Measurements from ENCODE around the gene BCO2. TPM values are rescaled to one million over a fixed set of nuclear protein-coding genes. Genes with fewer than 3 reads are reported as not detected.
A peak's percentile ranks its signal among the peaks of the same experiment; 100 is the strongest.

BCO2 gene
- total RNA-seq: 1 to 10 TPM; 3.7 to 9.8 (median 7.1) TPM
- long read RNA-seq, donor 1, partial matches to known transcripts: 0 of 2 reads
- long read RNA-seq, donor 1, other reads (novel, unspliced or antisense): 2 of 2 reads
- long read RNA-seq, donor 2: 0 reads

DNA sequence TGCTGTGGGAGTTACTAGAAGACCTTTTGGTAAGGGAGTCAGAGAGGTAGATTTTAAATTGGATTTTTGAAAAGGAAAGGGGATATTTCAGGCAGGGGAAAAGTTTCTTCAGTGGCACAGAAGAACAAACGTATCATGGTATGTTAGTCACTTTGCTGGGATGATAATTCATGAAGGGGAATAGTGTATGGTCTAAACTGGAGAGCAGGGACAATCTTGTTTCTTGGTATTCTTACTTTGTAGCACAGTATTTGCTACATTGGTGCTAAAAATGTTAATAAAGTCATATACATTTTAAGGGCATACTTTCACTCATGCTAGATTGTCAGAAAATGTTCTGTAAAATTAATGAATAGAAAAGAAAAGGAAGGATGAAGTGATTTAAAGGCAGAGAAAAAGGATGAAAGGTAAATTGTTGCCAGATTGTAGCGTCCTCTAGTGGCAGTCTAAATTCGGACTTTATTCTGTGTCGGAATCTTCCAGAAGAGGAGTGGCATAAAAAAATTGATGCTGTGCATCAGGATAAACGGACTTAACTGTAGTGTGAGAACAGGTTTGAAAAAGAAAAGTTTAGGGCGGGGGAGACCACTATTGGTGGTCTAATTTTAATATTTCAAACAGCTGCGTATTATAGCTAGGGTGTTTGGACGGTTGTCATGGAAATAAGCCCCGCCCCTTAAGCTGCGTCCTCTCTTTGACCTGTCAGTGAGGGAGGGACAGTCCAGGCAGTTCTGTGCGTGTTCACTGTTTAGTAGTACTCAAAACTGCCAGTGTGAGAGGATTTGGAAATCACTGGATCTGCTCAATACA lies at the start of gene BCO2:
BCO2 (plus strand) TSS at position 724 of the 810 bp plus-strand sequence. CDS start 90 bp downstream, outside the sequence.
- Histone ChIP-seq H3K4me3 (no peak within 1 kb of the TSS), H3K4me1 (ENCODE audit: low read depth) (peaks cover 3% of the 10 kb centered on the region), H3K9me3 (no peaks in the 10 kb centered on the region), H3K36me3 (ENCODE audit: low read depth) (no peaks in the 10 kb centered on the region)
- DNase-seq (peak; percentile 73 to 90 (median 75)), ATAC-seq (peak; percentile 97)
- intact Hi-C loops (cut with DNase I, micrococcal nuclease): loop anchor here (10.0 kb wide), 1 partner anchor 60 kb away; no protein-coding TSS in a partner anchor
- peak; percentile 53 for TF ChIP-seq CTCF (IDR thresholded peaks at IDR 0.05)

- no peak for TF ChIP-seq CTCF (IDR thresholded peaks at IDR 0.05)
- Histone ChIP-seq H3K4me3 (no peak overlapping the region), H3K9me3 (no peaks in the 10 kb centered on the region), H3K4me1 (ENCODE audit: low read depth) (peaks cover 36% of the 10 kb centered on the region), H3K36me3 (ENCODE audit: low read depth) (no peaks in the 10 kb centered on the region)
- intact Hi-C loops (cut with DNase I, micrococcal nuclease): no loop called here
- DNase-seq (no peak), ATAC-seq (no peak)
Measured at GRCh38 chr11:112127056-112127455, 48.3 kb upstream of the BCO2 start.

GRCh38 chr11:112128483-112129121 lies 46.7 kb upstream of the BCO2 start:
- H3K36me3 ChIP-seq (ENCODE audit: low read depth): no peaks in the 10 kb centered on the region
- peaks cover 51% of the 10 kb centered on the region for H3K4me1 ChIP-seq (ENCODE audit: low read depth)
- intact Hi-C loops (cut with DNase I, micrococcal nuclease): no loop called here
- peak; percentile 81 to 91 (median 81) for DNase-seq
- ATAC-seq: peak; percentile 81
- no peak for TF ChIP-seq CTCF (IDR thresholded peaks at IDR 0.05)
- H3K4me3 ChIP-seq: no peak overlapping the region
- no peaks in the 10 kb centered on the region for H3K9me3 ChIP-seq

- intact Hi-C loops (cut with DNase I, micrococcal nuclease): no loop called here
- H3K4me3 ChIP-seq: no peak overlapping the region
- peak in 1 of 3 donors; percentile 19 for DNase-seq
- H3K9me3 ChIP-seq: no peaks in the 10 kb centered on the region
- H3K36me3 ChIP-seq (ENCODE audit: low read depth): no peaks in the 10 kb centered on the region
- ATAC-seq: no peak
- no peak for TF ChIP-seq CTCF (IDR thresholded peaks at IDR 0.05)
- peaks cover 58% of the 10 kb centered on the region for H3K4me1 ChIP-seq (ENCODE audit: low read depth)
Measured at GRCh38 chr11:112129656-112130055, 45.7 kb upstream of the BCO2 start.

GRCh38 chr11:112132737-112133136 lies 42.6 kb upstream of the BCO2 start:
- DNase-seq (no peak), ATAC-seq (no peak)
- H3K9me3 ChIP-seq: no peaks in the 10 kb centered on the region
- no peak overlapping the region for H3K4me3 ChIP-seq
- H3K36me3 ChIP-seq (ENCODE audit: low read depth): no peaks in the 10 kb centered on the region
- TF ChIP-seq CTCF (IDR thresholded peaks at IDR 0.05): no peak
- peaks cover 62% of the 10 kb centered on the region for H3K4me1 ChIP-seq (ENCODE audit: low read depth)
- intact Hi-C loops (cut with DNase I, micrococcal nuclease): no loop called here

Data from mucosa of descending colon (tissue), 3 donors.